AG04450 (cell line): Measurements from ENCODE around the gene SIGMAR1. TPM values are rescaled to one million over a fixed set of nuclear protein-coding genes. Genes with fewer than 3 reads are reported as not detected.

Source experiments
- CTCF ChIA-PET: fragments of 300-600, 350-600 bp; formaldehyde crosslinking; extraction: SDS; loops from one replicate; lab custom pipeline; 2022; ENCODE audit warnings: antibody characterized with exemption, inconsistent platforms; lab: Charles Lee
- POLR2A ChIA-PET: fragments of 350-600 bp; formaldehyde crosslinking; extraction: SDS; loops from one replicate; lab custom pipeline; 2021; ENCODE audit warnings: antibody characterized with exemption, inconsistent platforms; lab: Yijun Ruan, JAX
- DNase-seq: peaks from one replicate; pipeline ENCODE4 v3.0.0-alpha.2; 2011; ENCODE audit warnings: low read depth, low spot score
- H3K27ac ChIP-seq: one replicate; pipeline ENCODE4 v1.5.1; 2012; ENCODE audit warnings: low read depth, low read length, control low read depth
- H3K27me3 ChIP-seq: one replicate; pipeline ENCODE4 v1.6.0; 2012; ENCODE audit warnings: low read length; ENCODE audit not compliant: control insufficient read depth, insufficient read depth
- H3K4me3 ChIP-seq: 2 replicates; pipeline ENCODE4 v1.5.1; 2011; ENCODE audit warnings: mild to moderate bottlenecking, low read depth, low read length, control low read depth
- H3K9me3 ChIP-seq: 2 replicates; pipeline ENCODE4 v1.5.1; 2012; ENCODE audit warnings: low read length; ENCODE audit not compliant: control insufficient read depth, insufficient read depth
- CTCF ChIP-seq: IDR thresholded peaks from 2 replicates; pipeline ENCODE4 v1.5.1; 2011; ENCODE audit warnings: low read depth, low read length, control low read depth, inconsistent platforms
- polyA plus RNA-seq: library from polyadenylated mRNA; depleted of rRNA; stranded (reverse); fragments of >200 nt; gene quantifications from 2 replicates; pipeline ENCODE4 v1.2.3, GENCODE V29; 2011

Gene SIGMAR1
- polyA plus RNA-seq, 1 experiment = 38.9 TPM

- no peak overlapping the region for H3K27ac ChIP-seq
- no peak for DNase-seq
- TF ChIP-seq CTCF = no peak
- no peaks in the 10 kb centered on the region; the same call in 1 of the 2 replicates for H3K9me3 ChIP-seq
- CTCF ChIA-PET = no interaction called here
- peak overlapping the region; percentile 44; the same call in 1 of the 2 replicates for H3K4me3 ChIP-seq
- POLR2A ChIA-PET = no interaction called here
- peaks cover 79% of the 10 kb centered on the region for H3K27me3 ChIP-seq
Observed at GRCh38 chr9:34627716-34628655, 9.6 kb downstream of the SIGMAR1 start.

GRCh38 chr9:34625186-34625486 lies 12.5 kb downstream of the SIGMAR1 start:
- Histone ChIP-seq H3K27me3 (peaks cover 71% of the 10 kb centered on the region), H3K4me3 (no peak overlapping the region), H3K9me3 (no peaks in the 10 kb centered on the region; the same call in 1 of the 2 replicates), H3K27ac (no peak overlapping the region)
- no peak for TF ChIP-seq CTCF
- POLR2A ChIA-PET = interaction anchor here (0.6 kb wide), 1 partner anchor 270 kb away, joined by 4 read pairs; no protein-coding TSS in a partner anchor
- CTCF ChIA-PET = interaction anchor here (1.4 to 2.1 kb wide), 3 partner anchors 9 to 221 kb away, joined by 4 to 22 read pairs (median 6); no protein-coding TSS in a partner anchor
- DNase-seq = no peak

DNA sequence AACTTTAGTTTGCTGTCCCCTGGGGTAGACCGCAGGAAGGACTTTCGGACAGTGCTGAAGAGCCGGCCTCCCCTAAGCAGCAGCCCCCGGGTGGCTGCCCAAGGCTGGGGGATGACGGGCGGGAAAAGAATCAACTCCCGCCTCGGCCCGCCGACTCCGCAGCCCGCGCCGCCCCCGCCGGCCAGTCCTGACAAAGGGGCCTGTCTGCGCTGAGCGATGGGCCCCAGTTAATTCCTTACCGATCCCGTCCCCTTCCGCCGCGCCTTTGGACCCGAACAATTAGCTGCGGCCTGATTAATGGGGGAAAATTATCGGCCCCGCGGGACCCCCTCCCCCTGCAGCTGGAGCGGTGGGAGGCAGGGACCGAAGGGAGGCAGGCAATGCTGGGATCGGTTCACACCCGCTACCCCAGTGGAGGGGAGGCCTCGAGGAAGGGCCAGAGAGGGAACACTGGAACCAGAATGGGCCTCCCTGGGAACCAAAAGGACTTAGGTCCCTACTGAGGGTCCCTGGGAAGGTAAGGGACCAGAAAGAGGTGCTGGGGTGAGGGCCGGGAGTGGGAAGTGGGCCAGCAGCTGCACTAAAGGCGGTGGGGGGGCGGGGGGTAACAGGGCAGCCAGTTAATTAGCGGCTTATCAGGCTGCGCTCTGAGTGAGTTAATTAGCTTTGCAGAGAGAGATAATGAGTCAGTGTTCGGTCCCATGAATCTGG lies 13.0 kb downstream of the SIGMAR1 start:
- ChIA-PET POLR2A (interaction anchor here (0.6 kb wide), 1 partner anchor 269 kb away, joined by 4 read pairs; no protein-coding TSS in a partner anchor), CTCF (interaction anchor here (1.6 to 2.1 kb wide), 2 partner anchors 9 to 221 kb away, joined by 6 to 22 read pairs; no protein-coding TSS in a partner anchor)
- H3K4me3 ChIP-seq = no peak overlapping the region
- peaks cover 66% of the 10 kb centered on the region for H3K27me3 ChIP-seq
- H3K27ac ChIP-seq = no peak overlapping the region
- H3K9me3 ChIP-seq = no peaks in the 10 kb centered on the region; the same call in 1 of the 2 replicates
- no peak for TF ChIP-seq CTCF
- no peak for DNase-seq

DNA sequence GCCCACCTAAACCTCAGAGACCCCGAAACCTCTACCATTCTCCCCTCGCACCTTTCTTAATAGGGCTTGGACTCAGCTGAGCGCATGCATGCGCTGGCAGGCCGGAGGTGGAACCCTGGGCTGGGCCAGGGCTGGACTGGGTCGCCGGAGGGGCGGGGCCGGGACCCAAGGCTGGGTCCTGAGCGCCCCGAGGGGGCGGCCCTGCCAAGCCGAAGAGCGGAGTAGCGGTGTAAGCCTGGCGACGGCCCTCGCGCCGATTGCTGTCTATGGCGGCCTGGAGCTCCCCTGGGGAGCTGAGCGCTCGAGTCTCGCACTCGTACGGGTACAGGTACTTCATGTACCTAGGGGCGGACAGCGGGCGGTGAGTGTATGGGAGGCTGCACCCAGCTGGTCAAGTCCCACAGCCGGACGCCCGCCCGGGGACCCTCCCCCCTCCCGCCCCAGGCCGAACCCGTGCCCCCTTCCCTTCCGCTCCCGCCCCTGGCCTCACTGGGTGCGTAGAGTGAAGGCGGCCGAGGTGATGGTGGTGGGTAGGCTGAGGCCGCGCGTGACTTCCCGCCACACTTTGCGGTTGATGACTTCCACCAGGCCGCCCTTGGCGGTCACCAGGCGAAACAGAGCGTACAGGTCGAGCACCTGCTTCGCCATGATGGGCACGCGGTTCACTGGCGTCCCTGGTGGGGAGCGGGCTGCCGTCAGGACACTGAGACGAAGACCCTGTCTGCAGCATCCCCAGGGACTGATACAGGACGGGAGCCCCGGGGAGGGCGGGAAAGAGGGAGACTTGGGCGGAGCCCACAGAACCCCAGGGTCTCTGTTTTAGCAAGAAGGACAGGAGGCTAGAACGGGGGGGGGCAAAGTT lies 14.0 kb downstream of the SIGMAR1 start:
- no peak for TF ChIP-seq CTCF
- POLR2A ChIA-PET = interaction anchor here (0.8 kb wide), 1 partner anchor 14 kb away, joined by 3 read pairs; the partner anchor contains the start of gene SIGMAR1
- DNase-seq = no peak
- no peaks in the 10 kb centered on the region; the same call in 1 of the 2 replicates for H3K9me3 ChIP-seq
- CTCF ChIA-PET = interaction anchor here (1.3 to 5.0 kb wide), 3 partner anchors 10 to 20 kb away, joined by 5 to 45 read pairs (median 7); no protein-coding TSS in a partner anchor
- no peak overlapping the region for H3K4me3 ChIP-seq
- no peak overlapping the region for H3K27ac ChIP-seq
- peaks cover 58% of the 10 kb centered on the region for H3K27me3 ChIP-seq
